ENCODE results near the gene CASZ1.

CASZ1 gene

GRCh38 chr1:10617318-10617717 is 179.1 kb downstream of the CASZ1 start:
- DNase-seq, result no peak

- no peak for DNase-seq
Observed at GRCh38 chr1:10616696-10617095, 179.8 kb downstream of the CASZ1 start.

GRCh38 chr1:10615932-10616671 is 180.3 kb downstream of the CASZ1 start:
- no peak for DNase-seq

GRCh38 chr1:10615332-10615731 is 181.1 kb downstream of the CASZ1 start:
- no peak for DNase-seq

DNA sequence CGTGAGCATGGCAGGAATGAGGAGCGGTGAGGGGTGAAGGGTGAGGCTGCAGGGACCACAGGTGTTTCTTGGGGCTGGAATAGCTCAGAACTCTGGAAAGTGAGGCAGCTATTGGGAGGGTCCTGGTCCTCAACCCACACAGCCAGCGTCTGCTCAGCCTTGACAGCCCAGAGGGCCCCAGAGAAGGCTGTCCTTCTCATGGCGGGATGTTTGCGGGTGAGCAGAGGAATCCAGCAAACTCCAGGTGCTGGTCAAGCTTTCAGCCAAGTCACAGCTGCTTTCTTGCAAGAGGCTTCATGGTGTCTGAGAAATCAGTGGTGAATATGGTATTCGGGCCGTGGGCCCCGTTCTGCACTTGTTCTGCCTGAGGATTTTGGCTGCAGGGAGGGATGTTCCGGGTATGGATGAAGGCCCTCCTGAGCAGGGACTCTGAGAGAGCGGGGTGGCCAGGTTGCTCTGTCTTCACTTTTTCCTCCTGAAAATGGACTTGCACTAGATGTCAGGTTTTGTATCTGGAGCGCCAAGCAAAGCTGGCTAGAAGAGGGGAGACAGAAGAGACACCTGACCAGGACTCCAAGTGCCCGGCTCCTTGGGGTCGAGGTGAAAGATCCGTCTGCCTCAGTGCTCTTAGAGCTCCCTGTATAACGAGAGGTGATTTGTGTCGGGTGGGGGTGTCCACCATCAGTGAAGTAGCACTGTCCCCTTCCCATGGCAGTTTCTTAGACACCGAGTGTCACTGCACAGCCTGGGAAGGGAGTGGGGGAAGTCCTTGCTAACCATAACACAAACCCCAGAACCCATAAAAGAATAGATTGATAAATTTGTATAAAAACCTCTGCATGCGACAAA is 181.8 kb downstream of the CASZ1 start:
- DNase-seq, result no peak

GRCh38 chr1:10613861-10614260 is 182.6 kb downstream of the CASZ1 start:
- DNase-seq, result no peak

DNA sequence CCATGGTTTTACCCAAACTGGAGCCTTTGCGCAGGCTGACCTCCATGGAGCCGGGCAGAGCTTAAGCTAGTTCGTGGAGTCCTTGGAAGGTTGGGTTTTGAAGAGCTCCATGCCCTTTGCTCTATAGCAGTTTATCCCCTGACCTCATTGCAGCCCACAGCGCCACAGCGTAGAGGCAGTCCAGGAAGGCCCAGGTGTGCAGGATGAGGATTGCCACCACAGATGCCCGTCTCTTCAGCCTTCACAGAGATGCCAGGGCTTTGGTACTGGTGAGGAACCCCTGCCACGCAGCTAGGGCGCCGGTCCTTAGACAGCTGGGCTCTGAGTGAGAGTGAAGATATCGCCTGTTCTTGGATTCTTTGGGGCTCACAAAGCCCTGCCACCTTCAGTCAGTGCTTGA is 183.1 kb downstream of the CASZ1 start:
- DNase-seq, result no peak

- no peak for DNase-seq
Observed at GRCh38 chr1:10612436-10613160, 183.8 kb downstream of the CASZ1 start.

GRCh38 chr1:10610901-10611600 is 185.4 kb downstream of the CASZ1 start:
- DNase-seq, result no peak

DNA sequence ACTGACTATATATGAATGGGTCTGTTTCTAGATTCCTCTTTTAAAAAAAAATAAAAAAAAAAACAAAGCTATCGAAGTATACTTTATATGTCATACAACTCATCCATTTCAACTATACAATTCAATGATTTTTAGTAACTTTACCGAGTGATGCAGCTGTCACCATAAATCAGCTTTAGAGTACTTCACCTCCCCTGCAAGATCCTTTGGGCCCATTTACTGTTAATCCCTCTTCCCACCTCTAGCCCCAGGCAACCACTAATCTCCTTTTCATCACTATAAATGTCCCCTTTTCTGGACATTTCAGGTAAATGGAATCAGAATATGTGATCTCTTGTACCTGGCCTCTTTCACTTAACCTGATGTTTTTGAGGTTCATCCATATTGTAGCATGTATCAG is 187.8 kb downstream of the CASZ1 start:
- DNase-seq, result no peak

DNA sequence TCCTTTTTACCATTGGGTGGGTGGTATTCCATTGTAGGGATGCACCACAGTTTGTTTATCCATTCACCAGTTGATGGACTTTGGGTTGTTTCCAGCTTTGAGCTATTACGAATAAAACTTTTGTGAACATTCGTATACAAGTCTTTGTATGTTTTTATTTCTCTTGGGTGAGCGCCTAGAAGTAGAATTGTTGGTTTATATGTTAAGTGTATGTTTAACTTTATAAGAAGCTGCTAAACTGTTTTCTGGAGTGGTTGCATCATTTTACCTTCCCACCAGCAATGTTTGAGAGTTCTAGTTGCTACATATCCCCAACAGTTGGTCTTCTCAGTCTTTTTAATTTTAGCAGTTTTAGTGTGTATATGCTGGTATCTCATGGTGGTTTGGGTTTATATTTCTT is 189.2 kb downstream of the CASZ1 start:
- DNase-seq, result no peak

GRCh38 chr1:10606064-10606463 is 190.4 kb downstream of the CASZ1 start:
- DNase-seq, result no peak

DNA sequence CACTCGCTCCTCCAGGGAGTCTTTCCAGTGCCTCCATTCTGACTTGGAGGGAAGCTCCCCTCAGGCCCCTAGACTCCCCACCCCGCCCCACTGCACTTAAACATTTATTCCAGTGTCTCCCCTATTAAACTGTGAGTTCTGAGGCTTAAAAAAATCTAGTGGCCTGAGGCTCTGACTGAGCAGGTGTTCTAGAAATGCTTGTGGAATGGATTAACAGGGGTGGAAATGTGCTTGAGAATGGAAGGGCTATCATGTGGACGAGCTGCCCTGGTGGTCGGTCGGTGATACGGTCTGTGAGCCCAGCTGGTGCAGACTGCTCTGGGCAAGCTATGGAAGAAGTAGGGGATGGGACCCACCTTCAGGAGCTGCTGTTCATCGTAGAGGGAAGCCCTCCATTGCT is 191.5 kb downstream of the CASZ1 start:
- DNase-seq, result no peak

GRCh38 chr1:10602936-10603335 is 193.5 kb downstream of the CASZ1 start:
- DNase-seq, result no peak

DNA sequence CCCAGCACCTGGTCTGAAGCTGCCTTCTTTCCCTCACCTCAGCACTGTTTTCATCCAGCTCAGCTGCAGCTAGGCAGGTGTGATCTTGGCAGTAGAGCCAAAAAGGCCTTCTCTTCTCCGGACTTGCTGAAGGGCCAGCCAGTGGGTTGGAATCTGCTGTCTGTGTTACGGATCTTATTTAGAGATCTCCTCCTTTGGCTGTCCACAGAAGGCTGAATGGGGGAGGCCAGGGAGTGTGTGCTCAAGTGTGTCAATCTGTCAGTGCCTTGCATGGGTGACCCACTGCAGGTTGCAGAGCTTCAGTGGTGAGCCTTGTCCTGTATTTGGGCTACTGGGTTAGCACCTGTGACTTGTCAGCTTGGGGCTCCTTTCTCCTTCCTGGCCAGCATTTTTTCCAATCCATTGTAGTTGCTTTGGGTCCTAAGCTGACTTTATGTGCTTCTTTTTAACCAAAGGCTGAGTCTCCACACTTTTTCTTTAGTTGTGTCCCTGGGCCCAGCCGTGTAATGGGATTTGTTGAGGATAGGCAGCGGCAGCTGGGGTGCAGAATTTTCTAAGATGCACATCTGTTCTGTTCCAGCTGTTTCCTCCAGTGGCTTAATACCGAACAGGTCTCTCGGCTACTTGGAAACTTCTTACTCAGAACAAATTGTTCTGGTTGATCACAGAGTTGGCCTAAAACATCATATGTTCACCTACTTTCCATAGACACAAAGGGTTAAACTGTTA is 194.9 kb downstream of the CASZ1 start:
- no peak for DNase-seq

DNA sequence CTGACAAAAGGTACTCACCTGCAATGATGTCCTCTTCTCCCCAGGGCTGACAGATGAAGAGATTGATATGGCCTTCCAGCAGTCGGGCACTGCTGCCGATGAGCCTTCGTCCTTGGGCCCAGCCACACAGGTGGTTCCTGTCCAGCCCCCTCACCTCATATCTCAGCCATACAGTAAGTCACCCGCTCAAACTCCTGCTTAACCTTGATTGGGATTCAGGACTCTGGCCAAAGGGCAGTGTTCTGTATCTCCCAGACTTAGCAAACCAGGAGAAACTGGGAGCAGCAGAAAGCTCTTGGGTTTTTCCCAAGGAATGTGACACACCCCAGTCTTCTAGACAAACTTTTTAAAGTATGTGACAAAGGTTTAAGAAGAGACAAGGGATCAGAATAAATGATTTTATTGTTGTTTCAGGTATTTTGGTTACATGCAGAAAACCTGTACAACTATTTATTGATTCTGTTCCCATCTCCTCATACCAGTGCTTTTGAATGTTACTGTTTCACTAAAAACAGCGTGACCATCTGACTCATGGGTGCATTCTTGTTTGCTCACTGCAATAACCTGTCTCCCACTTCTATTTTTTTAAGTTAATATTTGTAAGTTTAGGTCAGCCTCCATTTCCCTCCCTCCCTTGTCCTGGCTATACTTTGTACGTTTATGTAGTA is 197.1 kb downstream of the CASZ1 start:
- no peak for DNase-seq

GRCh38 chr1:10598389-10598702 is 198.1 kb downstream of the CASZ1 start:
- DNase-seq, result no peak

DNA sequence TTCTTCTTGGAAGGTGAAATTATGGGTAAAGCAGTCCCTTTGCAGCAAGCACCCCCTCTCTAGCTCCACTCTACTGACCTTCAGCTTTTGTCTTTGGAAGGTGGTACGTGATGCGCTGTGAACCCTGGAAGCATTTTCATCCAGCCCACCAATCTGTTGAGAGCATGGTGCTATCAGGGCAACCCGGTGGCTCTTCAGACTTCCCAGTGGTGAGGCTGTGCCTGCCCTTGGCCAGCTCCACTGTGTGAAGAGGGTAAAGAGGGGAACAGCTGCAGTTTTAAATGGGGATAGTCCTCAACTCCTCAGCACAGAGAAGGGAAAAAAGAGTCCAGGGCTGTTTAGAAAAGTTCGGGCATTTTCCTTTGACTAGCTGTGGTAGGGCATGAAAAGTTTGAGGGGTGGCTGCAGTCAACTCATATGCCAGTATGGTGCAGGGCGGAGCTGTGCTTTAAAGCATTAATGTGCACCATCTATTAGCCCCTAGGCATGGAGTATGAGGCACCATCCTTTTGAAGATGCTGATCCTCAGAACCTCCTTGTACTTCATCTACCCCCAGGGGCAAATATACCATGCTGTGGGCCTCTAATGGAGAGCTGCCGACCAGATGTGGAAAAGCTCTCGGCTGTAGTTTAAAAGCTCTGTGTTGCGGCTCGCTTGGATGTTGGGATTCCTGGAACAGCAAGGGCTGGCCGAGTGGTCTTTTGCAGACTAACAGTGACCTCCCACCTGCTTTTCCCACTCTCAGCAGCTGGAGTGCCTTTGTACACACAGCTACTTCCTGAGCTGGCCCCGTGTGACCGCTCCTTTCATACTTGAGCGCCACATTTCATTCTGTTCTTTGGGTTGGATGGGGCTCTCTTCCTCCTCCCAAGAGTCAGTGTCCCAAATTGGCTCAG is 198.7 kb downstream of the CASZ1 start:
- DNase-seq, result no peak

GRCh38 chr1:10596780-10597179 is 199.7 kb downstream of the CASZ1 start:
- no peak for DNase-seq

GRCh38 chr1:10594595-10595223 is 201.7 kb downstream of the CASZ1 start:
- no peak for DNase-seq

Measured in bone marrow (tissue), 2 donors.